Measurements from ENCODE around the gene EDRF1.
"Not testable (repeated sequence)": the region's sequence is repeated elsewhere in the genome, so short reads cannot be mapped to it uniquely, and the experiment has no call there.

The EDRF1 gene

GRCh38 chr10:125707541-125708468 is 11.7 kb upstream of the EDRF1 start:
- FAIRE-seq: peak; percentile 97

- FAIRE-seq: peak; percentile 98
Measured at GRCh38 chr10:125708971-125709503, 10.5 kb upstream of the EDRF1 start.

- FAIRE-seq: no peak
Measured at GRCh38 chr10:125709553-125710474, 9.7 kb upstream of the EDRF1 start.

- FAIRE-seq: no peak
Measured at GRCh38 chr10:125711110-125711750, 8.3 kb upstream of the EDRF1 start.

- not testable (repeated sequence) for FAIRE-seq
Measured at GRCh38 chr10:125714728-125715127, 4.8 kb upstream of the EDRF1 start.

- no peak for FAIRE-seq
Measured at GRCh38 chr10:125720002-125720382, 483 bp downstream of the EDRF1 start.

- FAIRE-seq: no peak
Measured at GRCh38 chr10:125721035-125721434, 1.5 kb downstream of the EDRF1 start.

GRCh38 chr10:125722811-125723210 is 3.3 kb downstream of the EDRF1 start:
- FAIRE-seq: peak; percentile 17

- FAIRE-seq: no peak
Measured at GRCh38 chr10:125726914-125727313, 7.4 kb downstream of the EDRF1 start.

- no peak for FAIRE-seq
Measured at GRCh38 chr10:125727436-125727835, 7.9 kb downstream of the EDRF1 start.

- FAIRE-seq: no peak
Measured at GRCh38 chr10:125734148-125734547, 14.6 kb downstream of the EDRF1 start.

GRCh38 chr10:125734823-125735222 is 15.3 kb downstream of the EDRF1 start:
- peak; percentile 87 for FAIRE-seq

GRCh38 chr10:125738206-125738605 is 18.7 kb downstream of the EDRF1 start:
- FAIRE-seq: no peak

- FAIRE-seq: no peak
Measured at GRCh38 chr10:125739994-125740679, 20.6 kb downstream of the EDRF1 start.

- FAIRE-seq: peak; percentile 85
Measured at GRCh38 chr10:125742465-125742864, 23.0 kb downstream of the EDRF1 start.

- FAIRE-seq: no peak
Measured at GRCh38 chr10:125744909-125745308, 25.4 kb downstream of the EDRF1 start.

- no peak for FAIRE-seq
Measured at GRCh38 chr10:125747417-125747816, 27.9 kb downstream of the EDRF1 start.

GRCh38 chr10:125756196-125756595 is 36.7 kb downstream of the EDRF1 start:
- no peak for FAIRE-seq

- FAIRE-seq: no peak
Measured at GRCh38 chr10:125756853-125757487, 37.5 kb downstream of the EDRF1 start.

- no peak for FAIRE-seq
Measured at GRCh38 chr10:125757742-125758141, 38.2 kb downstream of the EDRF1 start.

GRCh38 chr10:125761961-125762360 is 42.5 kb downstream of the EDRF1 start:
- FAIRE-seq: no peak
